HepG2 (cell line): Measurements from ENCODE around the gene MYOC. TPM values are rescaled to one million over a fixed set of nuclear protein-coding genes. Genes with fewer than 3 reads are reported as not detected.
A peak's percentile ranks its signal among the peaks of the same experiment; 100 is the strongest.
"Not testable (repeated sequence)": the region's sequence is repeated elsewhere in the genome, so short reads cannot be mapped to it uniquely, and the experiment has no call there.

ENCODE experiments used
- ATAC-seq: fragments of 200-7000 bp; cut with Tn5 transposase; 3 replicates; pipeline ENCODE4 v1.9.1; 2020; ENCODE audit warnings: mild to moderate bottlenecking, moderate library complexity
- BruUV-seq: library from RNA; stranded (reverse); fragments of 400-500 nt; replicated peaks from 2 replicates; lab custom pipeline; 2021; lab: Mats Ljungman, UMichigan
- CTCF ChIA-PET: fragments of 300-600 bp; formaldehyde crosslinking; extraction: SDS; loops from one replicate; lab custom pipeline; 2021; ENCODE audit warnings: low total read pairs, inconsistent platforms, low intra/inter-chr PET ratio; lab: Yijun Ruan, JAX
- POLR2A ChIA-PET: fragments of 350-600 bp; sonication (Branson Sonifier 250); formaldehyde crosslinking; loops from one replicate; lab custom pipeline; 2020; ENCODE audit warnings: antibody characterized with exemption, inconsistent platforms; lab: Yijun Ruan, JAX
- DNase-seq: peaks from one replicate; pipeline ENCODE4 v3.0.0-alpha.2; 2015; ENCODE audit warnings: low spot score
- FAIRE-seq: peaks from 3 replicates; lab custom pipeline; 2011; peaks lifted over from hg19 to GRCh38; lab: Jason Lieb, UNC
- H2AFZ ChIP-seq: one replicate; pipeline ENCODE4 v1.6.1; 2011; ENCODE audit warnings: low read length, inconsistent platforms
- H3K27ac ChIP-seq: fragments of 300-600 bp; 3 replicates; pipeline ENCODE4 v1.8.0; 2011; ENCODE audit warnings: mixed run types, mild to moderate bottlenecking, mixed read lengths, low read length, inconsistent platforms; ENCODE audit not compliant: insufficient read depth; ENCODE audit errors: extremely low read length
- H3K27me3 ChIP-seq, 2 experiments: fragments of 200-600 bp in 1 of 2; 2 replicates in 1 of 2; 3 replicates in 1 of 2; pipeline versions ENCODE4 v1.6.0 to v1.8.0; 2011; ENCODE audit warnings: low read length in 2 of 2, mild to moderate bottlenecking in 2 of 2, moderate library complexity in 2 of 2, inconsistent platforms in 1 of 2; ENCODE audit not compliant: insufficient read depth in 2 of 2, control insufficient read depth in 1 of 2
- H3K36me3 ChIP-seq, 2 experiments: fragments of 200-600 bp in 1 of 2; replicated peaks in 1 of 2; 2 replicates in 1 of 2; 3 replicates in 1 of 2; pipeline versions ENCODE4 v1.5.1 to v1.8.0; 2011; ENCODE audit warnings: low read length in 2 of 2, inconsistent platforms in 1 of 2; ENCODE audit not compliant: insufficient read depth in 2 of 2, control insufficient read depth in 1 of 2
- H3K4me1 ChIP-seq: 2 replicates; pipeline ENCODE4 v1.5.1; 2012; ENCODE audit warnings: low read length, inconsistent platforms; ENCODE audit not compliant: insufficient read depth
- H3K4me2 ChIP-seq: 2 replicates; pipeline ENCODE4 v1.6.0; 2011; ENCODE audit warnings: low read depth, low read length, inconsistent platforms
- H3K4me3 ChIP-seq, 3 experiments: fragments of 200-600 bp in 1 of 3; sonication (generic), shearing (Covaris generic) in 1 of 3; replicated peaks in 1 of 3; 2 replicates each; pipeline ENCODE4 v1.5.1; 2011 to 2016; ENCODE audit warnings: low read length in 3 of 3, inconsistent platforms in 2 of 3, low read depth in 2 of 3, mild to moderate bottlenecking in 2 of 3, control low read depth in 1 of 3, mixed read lengths in 1 of 3; ENCODE audit not compliant: insufficient read depth in 1 of 3
- H3K79me2 ChIP-seq: one replicate; pipeline ENCODE4 v1.6.1; 2011; ENCODE audit warnings: low read length, inconsistent platforms; ENCODE audit not compliant: insufficient read depth
- H3K9ac ChIP-seq: 2 replicates; pipeline ENCODE4 v1.6.0; 2011; ENCODE audit warnings: mild to moderate bottlenecking, low read depth, low read length, inconsistent platforms; ENCODE audit not compliant: insufficient read depth
- H3K9me3 ChIP-seq: 2 replicates; pipeline ENCODE4 v1.5.1; 2012; ENCODE audit warnings: mild to moderate bottlenecking, low read length
- H4K20me1 ChIP-seq: 2 replicates; pipeline ENCODE4 v1.6.0; 2011; ENCODE audit warnings: inconsistent platforms, mild to moderate bottlenecking, low read length, moderate library complexity; ENCODE audit not compliant: insufficient read depth
- FOXA1 ChIP-seq, 2 experiments: fragments of 450-650 bp in 1 of 2; sonication (generic) in 1 of 2; formaldehyde crosslinking in 1 of 2; IDR thresholded peaks; 2 replicates each; pipeline versions ENCODE4 v1.4.0 to v1.6.1; 2016 to 2020; ENCODE audit warnings: missing genetic modification reagents in 1 of 2
- FOXA3 ChIP-seq: IDR thresholded peaks from 2 replicates; pipeline ENCODE4 v1.6.1; 2016; ENCODE audit warnings: missing genetic modification reagents, missing compliant biosample characterization
- WGBS: methylation state at CpG from one replicate; pipeline ENCODE4 v1.1.6; 2017; ENCODE audit warnings: low lambda C conversion rate; 5-methylcytosine and 5-hydroxymethylcytosine counted together
- in situ Hi-C: cut with HindIII; loops from 2 replicates; pipeline ENCODE4 v1.10.0; 2017; ENCODE audit warnings: low pct_unique_long_range_greater_than_20kb; ENCODE audit not compliant: extremely low pct_ligation_motif_present
- intact Hi-C: fragments of 100-400 bp; cut with micrococcal nuclease; formaldehyde crosslinking; loops from one replicate; pipeline ENCODE4 v1.10.0; 2022; ENCODE audit not compliant: unreplicated experiment
- polyA plus RNA-seq, 8 experiments: library from polyadenylated mRNA; depleted of rRNA in 3 of 8; stranded (reverse) in 7 of 8; unstranded in 1 of 8; fragments of >200 nt; fragmentation: Illumina TruSeq in 4 of 8; extraction: Trizol in 4 of 8; gene quantifications; 2 replicates each; pipeline versions ENCODE4 v1.2.1 to v1.2.3, GENCODE V29; 2011 to 2016; ENCODE audit warnings: low read depth in 4 of 8, missing spikeins in 1 of 8, mixed read lengths in 1 of 8; ENCODE audit not compliant: insufficient read depth in 1 of 8
- total RNA-seq, 5 experiments: library from RNA; depleted of rRNA; stranded (reverse); fragments of >200 nt; fragmentation: Illumina TruSeq; extraction: Trizol; gene quantifications; 2 replicates each; pipeline ENCODE4 v1.2.3, GENCODE V29; 2016; ENCODE audit warnings: low read depth in 1 of 5
- TF ChIP-seq, protein P1 (sequence below): IDR thresholded peaks from 2 replicates; pipeline ENCODE4 v1.4.0; 2020; ENCODE audit warnings: mild to moderate bottlenecking, missing genetic modification reagents
- TF ChIP-seq, protein P2 (sequence below): sonication (generic); formaldehyde crosslinking; IDR thresholded peaks from 2 replicates; pipeline ENCODE4 v1.4.0; 2020; ENCODE audit warnings: missing genetic modification reagents, borderline replicate concordance

The MYOC gene
- total and polyA plus RNA-seq, 2 of the 13 experiments (the other 11 are each of a cell fraction or from before 2014, with no cell fraction given): not detected

DNA sequence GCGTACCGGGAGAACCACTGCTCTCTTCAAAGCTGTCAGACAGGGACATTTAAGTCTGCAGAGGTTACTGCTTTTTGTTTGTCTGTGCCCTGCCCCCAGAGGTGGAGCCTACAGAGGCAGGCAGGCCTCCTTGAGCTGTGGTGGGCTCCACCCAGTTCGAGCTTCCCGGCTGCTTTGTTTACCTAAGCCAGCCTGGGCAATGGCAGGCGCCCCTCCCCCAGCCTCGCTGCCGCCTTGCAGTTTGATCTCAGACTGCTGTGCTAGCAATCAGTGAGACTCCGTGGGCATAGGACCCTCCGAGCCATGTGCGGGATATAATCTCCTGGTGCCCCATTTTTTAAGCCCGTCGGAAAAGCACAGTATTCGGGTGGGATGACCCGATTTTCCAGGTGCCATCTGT is 43.3 kb upstream of the MYOC start:
- DNase-seq; H3K9ac ChIP-seq; H3K4me3 ChIP-seq; in situ Hi-C loops; H3K4me2 ChIP-seq; H3K27ac ChIP-seq; BruUV-seq; H4K20me1 ChIP-seq; POLR2A ChIA-PET; H3K36me3 ChIP-seq; H3K4me1 ChIP-seq; CTCF ChIA-PET; ATAC-seq; FAIRE-seq; H3K27me3 ChIP-seq; H2AFZ ChIP-seq; intact Hi-C loops; H3K79me2 ChIP-seq; H3K9me3 ChIP-seq; TF ChIP-seq FOXA1 (IDR thresholded peaks at IDR 0.05): not testable (repeated sequence)
- TF ChIP-seq, protein P1, sequence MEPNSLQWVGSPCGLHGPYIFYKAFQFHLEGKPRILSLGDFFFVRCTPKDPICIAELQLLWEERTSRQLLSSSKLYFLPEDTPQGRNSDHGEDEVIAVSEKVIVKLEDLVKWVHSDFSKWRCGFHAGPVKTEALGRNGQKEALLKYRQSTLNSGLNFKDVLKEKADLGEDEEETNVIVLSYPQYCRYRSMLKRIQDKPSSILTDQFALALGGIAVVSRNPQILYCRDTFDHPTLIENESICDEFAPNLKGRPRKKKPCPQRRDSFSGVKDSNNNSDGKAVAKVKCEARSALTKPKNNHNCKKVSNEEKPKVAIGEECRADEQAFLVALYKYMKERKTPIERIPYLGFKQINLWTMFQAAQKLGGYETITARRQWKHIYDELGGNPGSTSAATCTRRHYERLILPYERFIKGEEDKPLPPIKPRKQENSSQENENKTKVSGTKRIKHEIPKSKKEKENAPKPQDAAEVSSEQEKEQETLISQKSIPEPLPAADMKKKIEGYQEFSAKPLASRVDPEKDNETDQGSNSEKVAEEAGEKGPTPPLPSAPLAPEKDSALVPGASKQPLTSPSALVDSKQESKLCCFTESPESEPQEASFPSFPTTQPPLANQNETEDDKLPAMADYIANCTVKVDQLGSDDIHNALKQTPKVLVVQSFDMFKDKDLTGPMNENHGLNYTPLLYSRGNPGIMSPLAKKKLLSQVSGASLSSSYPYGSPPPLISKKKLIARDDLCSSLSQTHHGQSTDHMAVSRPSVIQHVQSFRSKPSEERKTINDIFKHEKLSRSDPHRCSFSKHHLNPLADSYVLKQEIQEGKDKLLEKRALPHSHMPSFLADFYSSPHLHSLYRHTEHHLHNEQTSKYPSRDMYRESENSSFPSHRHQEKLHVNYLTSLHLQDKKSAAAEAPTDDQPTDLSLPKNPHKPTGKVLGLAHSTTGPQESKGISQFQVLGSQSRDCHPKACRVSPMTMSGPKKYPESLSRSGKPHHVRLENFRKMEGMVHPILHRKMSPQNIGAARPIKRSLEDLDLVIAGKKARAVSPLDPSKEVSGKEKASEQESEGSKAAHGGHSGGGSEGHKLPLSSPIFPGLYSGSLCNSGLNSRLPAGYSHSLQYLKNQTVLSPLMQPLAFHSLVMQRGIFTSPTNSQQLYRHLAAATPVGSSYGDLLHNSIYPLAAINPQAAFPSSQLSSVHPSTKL: 0 out of 2 replicates have a peak, but pooled peaks have one; percentile 8
- TF ChIP-seq, protein P2, sequence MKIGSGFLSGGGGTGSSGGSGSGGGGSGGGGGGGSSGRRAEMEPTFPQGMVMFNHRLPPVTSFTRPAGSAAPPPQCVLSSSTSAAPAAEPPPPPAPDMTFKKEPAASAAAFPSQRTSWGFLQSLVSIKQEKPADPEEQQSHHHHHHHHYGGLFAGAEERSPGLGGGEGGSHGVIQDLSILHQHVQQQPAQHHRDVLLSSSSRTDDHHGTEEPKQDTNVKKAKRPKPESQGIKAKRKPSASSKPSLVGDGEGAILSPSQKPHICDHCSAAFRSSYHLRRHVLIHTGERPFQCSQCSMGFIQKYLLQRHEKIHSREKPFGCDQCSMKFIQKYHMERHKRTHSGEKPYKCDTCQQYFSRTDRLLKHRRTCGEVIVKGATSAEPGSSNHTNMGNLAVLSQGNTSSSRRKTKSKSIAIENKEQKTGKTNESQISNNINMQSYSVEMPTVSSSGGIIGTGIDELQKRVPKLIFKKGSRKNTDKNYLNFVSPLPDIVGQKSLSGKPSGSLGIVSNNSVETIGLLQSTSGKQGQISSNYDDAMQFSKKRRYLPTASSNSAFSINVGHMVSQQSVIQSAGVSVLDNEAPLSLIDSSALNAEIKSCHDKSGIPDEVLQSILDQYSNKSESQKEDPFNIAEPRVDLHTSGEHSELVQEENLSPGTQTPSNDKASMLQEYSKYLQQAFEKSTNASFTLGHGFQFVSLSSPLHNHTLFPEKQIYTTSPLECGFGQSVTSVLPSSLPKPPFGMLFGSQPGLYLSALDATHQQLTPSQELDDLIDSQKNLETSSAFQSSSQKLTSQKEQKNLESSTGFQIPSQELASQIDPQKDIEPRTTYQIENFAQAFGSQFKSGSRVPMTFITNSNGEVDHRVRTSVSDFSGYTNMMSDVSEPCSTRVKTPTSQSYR: peak; percentile 88
- TF ChIP-seq FOXA1 (CRISPR knock-in tag; IDR thresholded peaks at IDR 0.05) (peak; percentile 67), FOXA3 (CRISPR knock-in tag) (peak; percentile 24; the same call in 1 of the 2 replicates)
- WGBS: no CpG with 5 or more reads among the region's 14 CpGs

DNA sequence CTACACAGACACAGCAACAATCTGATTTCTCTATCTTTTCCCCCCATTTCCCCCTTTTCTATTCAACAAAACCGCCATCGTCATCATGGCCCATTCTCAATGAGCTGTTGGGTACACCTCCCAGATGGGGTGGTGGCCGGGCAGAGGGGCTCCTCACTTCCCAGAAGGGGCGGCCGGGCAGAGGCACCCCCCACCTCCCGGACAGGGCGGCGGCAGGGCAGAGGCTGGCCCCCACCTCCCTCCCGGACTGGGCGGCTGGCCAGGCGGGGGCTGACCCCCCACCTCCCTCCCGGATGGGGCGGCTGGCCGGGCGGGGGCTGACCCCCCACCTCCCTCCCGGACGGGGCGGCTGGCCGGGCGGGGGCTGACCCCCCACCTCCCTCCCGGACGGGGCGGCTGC is 41.1 kb upstream of the MYOC start:
- H3K27ac ChIP-seq, H3K27me3 ChIP-seq, in situ Hi-C loops, intact Hi-C loops, CTCF ChIA-PET, H3K4me1 ChIP-seq, ATAC-seq, DNase-seq, H3K4me3 ChIP-seq, H4K20me1 ChIP-seq, FAIRE-seq, POLR2A ChIA-PET, H3K4me2 ChIP-seq, H3K36me3 ChIP-seq, H3K9ac ChIP-seq, H3K9me3 ChIP-seq, H3K79me2 ChIP-seq, BruUV-seq, H2AFZ ChIP-seq: not testable (repeated sequence)
- 88% methylated on average over 8 of the region's 23 CpGs for WGBS
